ENCODE data around the gene RABEPK. TPM values are rescaled to one million over a fixed set of nuclear protein-coding genes. Genes with fewer than 3 reads are reported as not detected.

The RABEPK gene, protein sequence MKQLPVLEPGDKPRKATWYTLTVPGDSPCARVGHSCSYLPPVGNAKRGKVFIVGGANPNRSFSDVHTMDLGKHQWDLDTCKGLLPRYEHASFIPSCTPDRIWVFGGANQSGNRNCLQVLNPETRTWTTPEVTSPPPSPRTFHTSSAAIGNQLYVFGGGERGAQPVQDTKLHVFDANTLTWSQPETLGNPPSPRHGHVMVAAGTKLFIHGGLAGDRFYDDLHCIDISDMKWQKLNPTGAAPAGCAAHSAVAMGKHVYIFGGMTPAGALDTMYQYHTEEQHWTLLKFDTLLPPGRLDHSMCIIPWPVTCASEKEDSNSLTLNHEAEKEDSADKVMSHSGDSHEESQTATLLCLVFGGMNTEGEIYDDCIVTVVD
- 13.0 and 16.8 TPM in 2 replicates for total RNA-seq

DNA sequence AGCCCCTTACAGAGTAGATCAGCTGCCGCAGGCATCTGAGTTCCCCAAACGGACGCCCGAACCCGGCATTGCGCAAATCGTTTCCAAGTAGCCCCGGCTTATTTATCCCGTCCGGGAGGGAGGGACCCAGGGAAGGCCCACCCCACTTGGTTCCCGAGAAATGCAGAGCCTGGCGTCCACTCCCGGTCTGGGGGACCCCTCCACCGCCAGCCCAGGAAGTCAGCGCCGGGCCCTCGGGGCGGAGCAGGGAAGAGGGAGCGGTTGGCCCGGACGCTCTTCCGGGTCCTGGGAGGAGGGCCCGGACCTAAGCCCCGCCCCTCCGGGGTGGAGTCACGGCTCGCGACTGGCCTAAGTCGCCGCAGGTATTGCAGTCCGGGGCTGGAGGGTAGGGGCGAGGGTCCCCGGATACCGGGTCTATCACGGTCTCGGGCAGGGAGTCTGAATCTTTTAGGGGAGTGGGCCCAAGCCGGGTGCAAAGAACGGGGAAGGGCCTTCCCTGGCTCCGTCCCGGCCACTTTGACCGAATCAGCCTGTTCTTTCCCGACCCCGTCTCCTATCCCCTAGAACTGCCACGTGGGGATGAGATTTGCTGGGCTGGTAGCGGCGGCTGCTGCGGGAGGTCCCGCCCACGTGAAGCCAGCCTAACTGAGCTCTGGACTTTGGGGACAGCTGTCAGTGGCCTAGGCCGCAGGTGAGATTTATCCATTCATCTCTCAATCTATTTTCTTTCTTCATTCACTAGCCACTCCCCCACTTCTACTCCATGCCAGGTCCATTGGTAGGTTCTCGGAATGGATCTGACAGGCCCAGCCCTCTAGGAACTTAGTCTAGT lies at the start of gene RABEPK:
TSS of gene RABEPK (plus strand) at position 327 of the 832 bp plus-strand sequence. CDS start 2,472 bp downstream, outside the sequence.

DNA sequence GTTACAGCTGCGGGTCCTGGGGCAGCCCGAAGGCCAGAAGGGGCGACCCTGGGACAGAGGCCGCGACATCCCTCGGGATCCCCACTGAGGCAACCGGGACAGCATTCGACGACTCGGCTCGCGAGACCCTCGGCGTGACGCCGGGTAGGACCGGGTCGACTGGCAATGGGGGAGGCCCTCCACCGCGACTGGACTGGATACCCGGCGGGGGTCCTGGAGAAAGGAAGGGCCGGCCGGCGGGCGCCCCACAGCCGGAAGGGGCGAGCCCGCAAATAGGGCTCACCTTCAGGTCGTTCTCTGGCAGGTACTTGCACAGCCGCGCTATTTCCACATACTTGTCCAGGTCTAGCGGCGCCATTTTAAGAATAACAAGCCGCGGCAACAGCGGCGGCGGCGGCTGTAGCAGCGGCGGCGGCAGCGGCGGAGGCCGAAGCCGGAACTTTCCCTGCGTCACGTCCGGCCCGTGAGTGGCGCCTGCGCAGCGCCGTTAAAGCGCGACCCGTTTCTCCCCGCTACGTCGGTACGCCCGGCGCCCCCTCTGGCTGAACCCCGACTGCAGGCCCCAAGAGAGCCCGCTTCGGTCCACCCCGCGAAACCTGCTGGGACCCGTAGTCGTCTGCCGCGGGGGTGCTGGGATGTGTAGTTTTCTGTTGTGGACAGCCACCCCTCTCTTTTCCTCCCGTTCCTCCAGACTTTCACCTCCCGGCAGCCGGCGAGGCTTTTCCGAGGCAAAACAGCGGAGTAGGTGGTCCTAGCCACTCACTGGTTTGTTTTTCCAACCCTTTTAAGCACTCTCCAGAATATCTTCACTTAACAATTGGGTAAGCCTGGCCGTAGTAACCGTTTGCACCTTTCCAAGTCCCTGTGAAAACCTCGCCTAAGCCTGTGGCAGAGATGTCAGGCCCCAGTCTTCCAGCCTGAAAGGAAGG lies 10.7 kb upstream of the RABEPK start, which contains the start of gene PPP6C:
TSS of gene PPP6C (minus strand) at position 443 of the 929 bp plus-strand sequence. CDS start at position 358, 85 bp downstream.

DNA sequence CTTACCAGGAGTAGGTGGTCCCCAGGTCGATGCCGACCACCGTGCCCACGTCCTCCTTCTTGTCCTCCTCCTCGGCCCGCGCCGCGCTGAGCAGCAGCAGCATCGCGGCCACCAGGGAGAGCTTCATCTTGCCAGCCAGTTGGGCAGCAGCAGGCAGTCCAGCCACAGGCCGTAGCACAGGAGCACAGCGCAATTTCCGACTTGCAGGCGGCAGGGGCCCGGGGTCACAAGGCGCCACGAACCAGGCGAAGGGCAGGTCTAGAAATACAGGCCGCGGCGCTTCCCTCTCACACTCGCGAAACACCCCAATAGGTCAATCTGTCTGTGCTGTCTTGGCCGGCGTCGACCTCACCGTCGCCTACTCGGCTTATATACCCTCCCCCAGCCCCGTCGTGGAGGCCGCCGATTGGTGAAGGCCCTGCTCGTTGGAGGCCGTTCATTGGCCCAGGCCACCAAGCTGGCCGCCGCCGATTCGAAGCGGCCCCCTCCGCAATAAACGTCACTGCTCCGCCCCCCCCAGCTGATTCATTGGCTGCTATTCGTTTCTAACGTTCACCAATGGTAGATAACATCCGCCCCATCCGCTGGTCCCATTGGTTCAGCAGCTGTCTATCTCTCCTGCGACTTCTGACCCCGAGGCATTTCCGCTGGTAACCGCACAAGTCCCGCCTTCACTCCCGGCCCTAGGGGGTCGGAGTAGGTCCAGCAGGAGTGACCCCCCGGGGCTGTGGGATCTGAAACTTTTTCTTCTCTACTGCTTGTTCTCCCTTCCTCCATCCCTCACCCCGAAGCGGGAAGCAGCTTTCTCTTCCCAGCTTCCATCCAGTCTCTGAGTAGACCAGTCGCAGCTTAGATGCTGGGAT lies 40.9 kb downstream of the RABEPK start, which contains the start of gene HSPA5:
TSS of gene HSPA5 (minus strand) at position 344 of the 863 bp plus-strand sequence. CDS start at position 127, 217 bp downstream.

DNA sequence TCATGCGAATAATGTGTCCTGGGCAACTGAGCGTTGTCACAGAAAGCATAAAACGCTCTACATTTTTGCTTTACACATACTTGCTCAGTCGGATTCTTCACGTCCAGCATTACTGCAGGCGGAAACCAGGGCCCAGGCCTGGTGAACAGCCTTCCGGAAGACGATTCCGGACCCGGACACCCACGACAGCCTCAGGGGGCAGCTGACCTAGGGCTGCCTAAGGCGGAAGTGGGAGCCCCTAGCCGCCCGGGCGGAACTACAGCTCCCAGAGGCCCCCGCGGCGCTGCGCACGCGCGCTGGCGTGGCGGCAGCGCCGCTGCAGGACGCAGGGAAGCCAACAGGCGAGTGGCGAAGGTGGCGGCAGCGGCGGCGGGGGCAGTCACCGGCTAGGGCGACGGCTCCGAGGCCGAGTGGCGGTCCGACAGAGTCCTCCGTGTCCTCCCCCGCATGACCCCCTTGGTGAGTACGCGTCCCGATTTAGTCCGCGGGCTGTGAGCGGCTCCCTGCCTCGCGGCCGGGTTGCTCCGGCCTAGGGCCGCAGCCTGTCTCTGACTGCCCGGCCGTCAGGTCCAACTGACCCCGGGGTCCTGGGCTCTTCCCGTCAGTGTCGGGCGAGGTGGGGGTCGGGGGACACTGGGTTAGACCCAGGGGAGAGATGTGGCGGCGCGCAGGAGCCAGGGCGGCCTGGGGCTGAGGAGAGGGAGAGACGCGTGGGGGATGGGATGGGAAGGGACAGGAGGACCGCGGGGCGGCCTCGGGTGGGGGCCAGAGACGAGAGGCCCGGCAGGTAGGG lies 61.4 kb downstream of the RABEPK start, which contains the start of gene GAPVD1:
TSS of gene GAPVD1 (plus strand) at position 326 of the 793 bp plus-strand sequence. CDS start 37,096 bp downstream, outside the sequence.

Other genes starting within 250 kb of the RABEPK start
- gene SCAI, start 57.0 kb upstream of the RABEPK start, total RNA-seq, result 3.6 and 4.8 TPM in 2 replicates
- gene PPP6C, start 10.7 kb upstream of the RABEPK start, total RNA-seq, result 19.8 and 20.3 TPM in 2 replicates
- gene HSPA5, start 40.8 kb downstream of the RABEPK start, total RNA-seq, result 160 and 168 TPM in 2 replicates
- gene GAPVD1, start 61.3 kb downstream of the RABEPK start, total RNA-seq, result 56.2 and 60.0 TPM in 2 replicates

Measured in dermis lymphatic vessel endothelial cell (primary cell).